Measurements from ENCODE around the gene NTM.

The NTM gene

DNA sequence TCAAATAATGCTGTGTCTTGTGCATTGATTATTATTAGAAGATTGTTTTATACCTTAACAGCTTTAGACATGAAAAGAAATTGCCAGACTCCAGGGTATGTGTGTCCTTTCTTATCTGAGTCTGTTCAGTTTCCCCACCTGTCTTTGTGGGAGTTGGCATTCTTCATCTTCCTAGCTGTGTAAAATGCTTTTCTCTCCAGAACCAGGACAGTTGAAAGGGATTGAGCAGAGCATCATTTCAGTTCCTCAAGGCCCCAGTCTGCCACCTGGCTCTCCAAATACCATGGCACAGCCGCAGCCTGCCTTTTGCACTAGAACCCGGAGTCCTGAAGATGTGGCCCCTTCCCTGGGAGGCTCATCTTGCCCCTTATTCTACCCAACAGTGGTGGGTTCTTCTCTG is 851.9 kb downstream of the NTM start:
- Histone ChIP-seq H3K36me3 (ENCODE audit: control insufficient read depth, insufficient read depth, low read length) (no peaks in the 10 kb centered on the region), H3K27me3 (ENCODE audit: control insufficient read depth, insufficient read depth, low read length) (no peaks in the 10 kb centered on the region), H3K27ac (no peak overlapping the region), H3K4me2 (ENCODE audit: low read length) (no peak overlapping the region), H3K4me1 (peaks cover 3% of the 10 kb centered on the region), H2AFZ (no peak overlapping the region), H3K79me2 (no peaks in the 10 kb centered on the region), H3K9ac (no peak overlapping the region), H3K9me3 (ENCODE audit: control insufficient read depth, low read length) (no peaks in the 10 kb centered on the region), H3K4me3 (ENCODE audit: low read depth, low read length) (no peak overlapping the region)
- TF ChIP-seq, protein P1, sequence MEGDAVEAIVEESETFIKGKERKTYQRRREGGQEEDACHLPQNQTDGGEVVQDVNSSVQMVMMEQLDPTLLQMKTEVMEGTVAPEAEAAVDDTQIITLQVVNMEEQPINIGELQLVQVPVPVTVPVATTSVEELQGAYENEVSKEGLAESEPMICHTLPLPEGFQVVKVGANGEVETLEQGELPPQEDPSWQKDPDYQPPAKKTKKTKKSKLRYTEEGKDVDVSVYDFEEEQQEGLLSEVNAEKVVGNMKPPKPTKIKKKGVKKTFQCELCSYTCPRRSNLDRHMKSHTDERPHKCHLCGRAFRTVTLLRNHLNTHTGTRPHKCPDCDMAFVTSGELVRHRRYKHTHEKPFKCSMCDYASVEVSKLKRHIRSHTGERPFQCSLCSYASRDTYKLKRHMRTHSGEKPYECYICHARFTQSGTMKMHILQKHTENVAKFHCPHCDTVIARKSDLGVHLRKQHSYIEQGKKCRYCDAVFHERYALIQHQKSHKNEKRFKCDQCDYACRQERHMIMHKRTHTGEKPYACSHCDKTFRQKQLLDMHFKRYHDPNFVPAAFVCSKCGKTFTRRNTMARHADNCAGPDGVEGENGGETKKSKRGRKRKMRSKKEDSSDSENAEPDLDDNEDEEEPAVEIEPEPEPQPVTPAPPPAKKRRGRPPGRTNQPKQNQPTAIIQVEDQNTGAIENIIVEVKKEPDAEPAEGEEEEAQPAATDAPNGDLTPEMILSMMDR (IDR thresholded peaks at IDR 0.05) = no peak

DNA sequence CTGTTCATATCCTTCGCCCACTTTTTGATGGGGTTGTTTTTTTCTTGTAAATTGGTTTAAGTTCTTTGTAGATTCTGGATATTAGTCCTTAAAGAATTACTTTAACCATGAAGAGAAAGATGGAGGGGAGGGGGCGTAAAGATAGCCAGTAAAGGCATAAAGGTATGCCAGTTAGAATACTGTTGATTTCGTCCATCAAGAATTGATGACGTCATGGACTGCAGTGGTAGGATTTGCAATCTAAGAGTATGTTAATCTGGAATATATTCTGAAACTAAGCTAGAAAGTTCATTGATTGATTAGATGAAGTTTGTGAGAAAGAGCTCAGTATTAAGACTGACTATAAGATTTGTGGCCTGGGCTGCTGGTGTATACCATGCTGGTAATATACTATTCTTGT is 856.1 kb downstream of the NTM start:
- no peaks in the 10 kb centered on the region for H3K79me2 ChIP-seq

DNA sequence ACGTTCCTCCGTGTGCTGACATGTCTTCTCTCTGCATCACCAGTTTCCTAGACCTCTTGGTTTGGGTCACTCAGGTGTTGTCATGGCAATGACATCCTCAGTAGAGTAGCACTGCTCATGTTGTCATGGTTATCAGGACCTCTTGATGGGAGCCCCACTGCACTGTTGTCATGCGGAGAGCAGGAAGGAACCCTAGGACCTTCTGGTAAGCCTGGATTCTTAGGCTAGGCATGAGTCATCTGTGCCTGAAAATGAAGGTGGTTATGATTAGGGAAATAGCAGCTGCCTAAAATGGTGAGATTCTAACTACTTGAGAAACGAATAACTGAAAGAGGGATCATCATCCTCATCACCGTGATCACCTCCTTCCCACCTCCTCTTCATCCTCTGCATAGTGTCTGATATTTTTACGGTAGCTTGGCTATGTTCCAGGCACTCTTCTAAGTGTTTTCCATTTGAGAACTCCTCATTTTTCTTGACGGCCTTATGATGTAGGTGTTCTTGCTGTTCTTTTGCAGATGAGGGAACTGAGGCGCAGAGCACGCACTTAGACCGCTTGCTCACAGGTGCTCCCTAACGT is 858.4 kb downstream of the NTM start:
- H3K9me3 ChIP-seq (ENCODE audit: control insufficient read depth, low read length) = no peaks in the 10 kb centered on the region
- H3K27me3 ChIP-seq (ENCODE audit: control insufficient read depth, insufficient read depth, low read length) = no peaks in the 10 kb centered on the region
- no peaks in the 10 kb centered on the region for H3K36me3 ChIP-seq (ENCODE audit: control insufficient read depth, insufficient read depth, low read length)
- H3K4me2 ChIP-seq (ENCODE audit: low read length) = no peak overlapping the region
- no peak overlapping the region for H3K9ac ChIP-seq
- H2AFZ ChIP-seq = no peak overlapping the region
- H3K4me3 ChIP-seq (ENCODE audit: low read depth, low read length) = no peak overlapping the region
- no peaks in the 10 kb centered on the region for H3K4me1 ChIP-seq
- H3K27ac ChIP-seq = no peak overlapping the region
- no peaks in the 10 kb centered on the region for H3K79me2 ChIP-seq
- TF ChIP-seq, protein P1 (IDR thresholded peaks at IDR 0.05) = no peak

More for the DNA sequence above, 856.1 kb downstream of the NTM start:
- no peak overlapping the region for H2AFZ ChIP-seq
- TF ChIP-seq, protein P1 (IDR thresholded peaks at IDR 0.05) = no peak
- no peaks in the 10 kb centered on the region for H3K9me3 ChIP-seq (ENCODE audit: control insufficient read depth, low read length)
- H3K36me3 ChIP-seq (ENCODE audit: control insufficient read depth, insufficient read depth, low read length) = no peaks in the 10 kb centered on the region
- H3K4me3 ChIP-seq (ENCODE audit: low read depth, low read length) = no peak overlapping the region
- H3K27me3 ChIP-seq (ENCODE audit: control insufficient read depth, insufficient read depth, low read length) = no peaks in the 10 kb centered on the region
- no peaks in the 10 kb centered on the region for H3K4me1 ChIP-seq
- no peak overlapping the region for H3K27ac ChIP-seq
- H3K9ac ChIP-seq = no peak overlapping the region
- H3K4me2 ChIP-seq (ENCODE audit: low read length) = no peak overlapping the region

DNA sequence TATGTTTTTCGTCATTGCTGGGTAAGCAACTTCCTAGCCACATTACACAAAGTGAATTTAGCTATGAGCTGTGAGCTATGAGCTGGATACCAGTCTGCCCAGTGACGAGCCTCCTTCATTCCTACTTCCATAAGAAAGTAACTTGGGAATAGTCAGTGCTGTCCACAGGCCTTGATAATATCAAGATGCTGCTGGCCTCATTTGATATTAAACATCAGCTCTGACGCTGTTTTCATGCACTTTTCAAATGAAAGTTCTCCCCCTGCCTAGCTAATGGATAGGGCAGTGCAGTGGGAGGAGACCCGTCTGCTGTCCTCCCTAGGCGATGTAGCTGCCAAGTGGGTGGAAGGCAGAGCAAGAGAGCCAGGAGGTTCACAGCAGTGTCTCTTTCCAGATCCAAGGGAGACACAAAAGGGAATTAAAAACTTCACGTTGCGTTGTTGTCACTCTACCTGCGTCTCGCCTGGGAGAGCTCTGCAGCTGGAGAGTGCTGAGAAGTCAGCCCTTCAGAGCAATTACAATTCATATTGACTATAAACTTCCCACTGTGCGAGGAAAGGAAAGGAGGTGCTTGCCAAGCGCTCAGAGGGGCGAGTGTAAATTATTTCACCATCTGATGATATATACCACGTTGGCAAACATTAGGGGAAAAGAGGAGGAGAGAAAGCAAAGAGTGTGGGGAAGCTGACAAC is 861.4 kb downstream of the NTM start:
- TF ChIP-seq, protein P1 (IDR thresholded peaks at IDR 0.05) = no peak
- H3K79me2 ChIP-seq = no peaks in the 10 kb centered on the region

DNA sequence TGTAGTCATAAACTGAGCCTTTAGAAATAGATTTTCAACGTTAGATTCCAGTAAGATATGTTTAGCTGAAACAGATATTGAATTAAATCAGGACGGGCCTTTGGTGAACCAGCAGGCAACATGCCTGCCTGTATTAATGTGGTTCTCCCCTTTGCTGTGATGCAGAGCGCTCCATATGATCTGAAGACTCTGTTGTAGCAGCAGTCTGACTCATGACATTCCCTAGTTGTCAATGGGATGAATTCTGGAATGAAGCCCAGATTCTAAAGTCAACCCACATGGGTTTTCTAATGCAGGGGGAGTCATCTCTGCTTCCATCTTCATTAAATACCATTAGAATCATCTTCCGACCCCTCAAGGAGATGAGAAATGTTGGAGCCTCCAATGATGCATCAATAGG is 864.5 kb downstream of the NTM start:
- Histone ChIP-seq H3K27ac (no peak overlapping the region), H3K4me1 (no peaks in the 10 kb centered on the region), H3K79me2 (no peaks in the 10 kb centered on the region), H3K36me3 (ENCODE audit: control insufficient read depth, insufficient read depth, low read length) (no peaks in the 10 kb centered on the region), H3K9me3 (ENCODE audit: control insufficient read depth, low read length) (no peaks in the 10 kb centered on the region), H3K9ac (no peak overlapping the region), H2AFZ (no peak overlapping the region), H3K27me3 (ENCODE audit: control insufficient read depth, insufficient read depth, low read length) (no peaks in the 10 kb centered on the region), H3K4me3 (ENCODE audit: low read depth, low read length) (no peak overlapping the region), H3K4me2 (ENCODE audit: low read length) (no peak overlapping the region)
- TF ChIP-seq, protein P1 (IDR thresholded peaks at IDR 0.05) = no peak

More for the DNA sequence above, 861.4 kb downstream of the NTM start:
- H3K9me3 ChIP-seq (ENCODE audit: control insufficient read depth, low read length) = no peaks in the 10 kb centered on the region
- no peak overlapping the region for H3K9ac ChIP-seq
- H3K27me3 ChIP-seq (ENCODE audit: control insufficient read depth, insufficient read depth, low read length) = no peaks in the 10 kb centered on the region
- H3K4me1 ChIP-seq = no peaks in the 10 kb centered on the region
- no peak overlapping the region for H3K27ac ChIP-seq
- H3K4me2 ChIP-seq (ENCODE audit: low read length) = no peak overlapping the region
- H2AFZ ChIP-seq = no peak overlapping the region
- no peak overlapping the region for H3K4me3 ChIP-seq (ENCODE audit: low read depth, low read length)
- no peaks in the 10 kb centered on the region for H3K36me3 ChIP-seq (ENCODE audit: control insufficient read depth, insufficient read depth, low read length)

Data from parathyroid adenoma (tissue), 2 donors.